HEK293T (cell line): ENCODE results near the gene MAPT.

Source experiments
- ARNT ChIP-seq: fragments of 450-650 bp; IDR thresholded peaks from 2 replicates; pipeline ENCODE4 v1.6.1; 2017; ENCODE audit warnings: mild to moderate bottlenecking
- BHLHE40 ChIP-seq: fragments of 450-650 bp; IDR thresholded peaks from 2 replicates; pipeline ENCODE4 v1.6.1; 2016; ENCODE audit warnings: mild to moderate bottlenecking, moderate library complexity, borderline replicate concordance
- FOXA1 ChIP-seq: fragments of 450-650 bp; IDR thresholded peaks from 2 replicates; pipeline ENCODE4 v1.6.1; 2016; ENCODE audit warnings: mild to moderate bottlenecking
- FOXK2 ChIP-seq: fragments of 450-650 bp; IDR thresholded peaks from 2 replicates; pipeline ENCODE4 v1.6.1; 2016; ENCODE audit warnings: mild to moderate bottlenecking
- FOXM1 ChIP-seq: fragments of 450-650 bp; IDR thresholded peaks from 2 replicates; pipeline ENCODE4 v1.6.1; 2017; ENCODE audit warnings: mild to moderate bottlenecking, borderline replicate concordance
- LEF1 ChIP-seq: fragments of 450-650 bp; IDR thresholded peaks from 2 replicates; pipeline ENCODE4 v1.6.1; 2017; ENCODE audit warnings: mild to moderate bottlenecking, borderline replicate concordance
- NFRKB ChIP-seq: fragments of 450-650 bp; IDR thresholded peaks from 2 replicates; pipeline ENCODE4 v1.6.1; 2016; ENCODE audit warnings: mild to moderate bottlenecking, moderate library complexity
- SP1 ChIP-seq: fragments of 450-650 bp; IDR thresholded peaks from 2 replicates; pipeline ENCODE4 v1.6.1; 2017
- SUZ12 ChIP-seq: fragments of 450-650 bp; IDR thresholded peaks from 2 replicates; pipeline ENCODE4 v1.6.1; 2016; ENCODE audit warnings: mild to moderate bottlenecking
- TARDBP ChIP-seq: fragments of 450-650 bp; IDR thresholded peaks from 2 replicates; pipeline ENCODE4 v1.6.1; 2016

GRCh38 chr17:46045639-46046038, 151.3 kb downstream of the MAPT start:
- TF ChIP-seq NFRKB, result no peak
- no peak for TF ChIP-seq FOXK2
- no peak for TF ChIP-seq FOXM1
- TF ChIP-seq SUZ12, result no peak
- no peak for TF ChIP-seq BHLHE40
- no peak for TF ChIP-seq FOXA1
- no peak for TF ChIP-seq LEF1
- TF ChIP-seq SP1, result no peak
- no peak for TF ChIP-seq ARNT
- TF ChIP-seq TARDBP, result no peak
